Activated T-helper 1 cell treated with Interleukin-2 at 50 U/mL for 16 hours (primary cell): Measurements from ENCODE around the gene SEPTIN12.

Experiments
- DNase-seq: peaks from one replicate; pipeline ENCODE4 v3.0.0-alpha.2; 2020; ENCODE audit warnings: low read depth

Gene SEPTIN12

GRCh38 chr16:4787627-4788482 is at the start of gene SEPTIN12:
SEPTIN12 (minus strand) TSS chr16:4788345; CDS start chr16:4787645, 700 bp downstream.
- DNase-seq, result no peak

GRCh38 chr16:4836727-4837126 is 48.6 kb upstream of the SEPTIN12 start:
- no peak for DNase-seq

- no peak for DNase-seq
Measured at GRCh38 chr16:4833584-4833983, 45.4 kb upstream of the SEPTIN12 start.

GRCh38 chr16:4832698-4833343 is 44.7 kb upstream of the SEPTIN12 start:
- no peak for DNase-seq

GRCh38 chr16:4831616-4832015 is 43.5 kb upstream of the SEPTIN12 start:
- no peak for DNase-seq

GRCh38 chr16:4830408-4830807 is 42.3 kb upstream of the SEPTIN12 start:
- no peak for DNase-seq

- DNase-seq, result no peak
Measured at GRCh38 chr16:4828567-4829321, 40.6 kb upstream of the SEPTIN12 start.

GRCh38 chr16:4826980-4827379 is 38.8 kb upstream of the SEPTIN12 start:
- no peak for DNase-seq

- DNase-seq, result no peak
Measured at GRCh38 chr16:4826526-4826925, 38.4 kb upstream of the SEPTIN12 start.

- no peak for DNase-seq
Measured at GRCh38 chr16:4825196-4825595, 37.1 kb upstream of the SEPTIN12 start.

- no peak for DNase-seq
Measured at GRCh38 chr16:4820652-4821051, 32.5 kb upstream of the SEPTIN12 start.

- DNase-seq, result no peak
Measured at GRCh38 chr16:4814542-4815173, 26.5 kb upstream of the SEPTIN12 start.

GRCh38 chr16:4814046-4814445 is 25.9 kb upstream of the SEPTIN12 start:
- no peak for DNase-seq

- no peak for DNase-seq
Measured at GRCh38 chr16:4813251-4814003, 25.3 kb upstream of the SEPTIN12 start.

- no peak for DNase-seq
Measured at GRCh38 chr16:4811773-4812172, 23.6 kb upstream of the SEPTIN12 start.

GRCh38 chr16:4811242-4811641 is 23.1 kb upstream of the SEPTIN12 start:
- no peak for DNase-seq

GRCh38 chr16:4806280-4806679 is 18.1 kb upstream of the SEPTIN12 start:
- DNase-seq, result no peak

GRCh38 chr16:4805231-4805630 is 17.1 kb upstream of the SEPTIN12 start:
- no peak for DNase-seq

- no peak for DNase-seq
Measured at GRCh38 chr16:4803898-4804762, 16.0 kb upstream of the SEPTIN12 start.

GRCh38 chr16:4803401-4803844 is 15.3 kb upstream of the SEPTIN12 start:
- no peak for DNase-seq
